ENCODE measurements around the gene RNASE11.

- TF ChIP-seq CTCF (IDR thresholded peaks at IDR 0.05) (no peak), POLR2A (IDR thresholded peaks at IDR 0.05) (no peak)
Observed at GRCh38 chr14:20624495-20625070, 36.8 kb upstream of the RNASE11 start.
